GM19328 (cell line): ENCODE data around the gene BAG3.

Experiments used
- ATAC-seq: cut with Tn5 transposase; IDR thresholded peaks from one replicate; pipeline ENCODE4 v1.9.1; 2021; ENCODE audit warnings: mild to moderate bottlenecking, moderate library complexity; ENCODE audit not compliant: unreplicated experiment

BAG3 gene

GRCh38 chr10:119725828-119726675, 74.9 kb downstream of the BAG3 start, which contains the start of gene INPP5F:
Gene INPP5F (plus strand): TSS chr10:119726050. CDS start chr10:119726263, 213 bp downstream.
- ATAC-seq, result peak; percentile 80

GRCh38 chr10:119726676-119727261, 75.6 kb downstream of the BAG3 start:
- no peak for ATAC-seq
